H1 (cell line): ENCODE results near the gene PEAK3. TPM values are rescaled to one million over a fixed set of nuclear protein-coding genes. Genes with fewer than 3 reads are reported as not detected.

Source experiments
- CTCF ChIA-PET: fragments of 300-600 bp; sonication (Branson Sonifier 250); formaldehyde crosslinking; loops from one replicate; lab custom pipeline; 2021; ENCODE audit not compliant: partially characterized antibody; lab: Charles Lee
- POLR2A ChIA-PET: fragments of 300-600 bp; sonication (Branson Sonifier 250); formaldehyde crosslinking; loops from one replicate; lab custom pipeline; 2021; ENCODE audit warnings: inconsistent platforms; ENCODE audit not compliant: partially characterized antibody; lab: Charles Lee
- DNase-seq, 2 experiments: peaks; one replicate each; pipeline versions ENCODE4 v3.0.0 to v3.0.0-alpha.2; 2010 to 2022; ENCODE audit warnings: low spot score in 2 of 2, low read depth in 1 of 2, mixed read lengths in 1 of 2
- FAIRE-seq: peaks from 2 replicates; lab custom pipeline; 2011; peaks lifted over from hg19 to GRCh38; lab: Jason Lieb, UNC
- H2AFZ ChIP-seq: 2 replicates; pipeline ENCODE4 v1.8.1; 2012; ENCODE audit warnings: low read length, inconsistent platforms
- H2AK5ac ChIP-seq: 2 replicates; pipeline ENCODE4 v1.6.1; 2013; ENCODE audit warnings: low read depth, low read length
- H2BK120ac ChIP-seq: replicated peaks from 2 replicates; pipeline ENCODE3; 2013; ENCODE audit warnings: low read depth, low read length, inconsistent platforms
- H2BK12ac ChIP-seq: 2 replicates; pipeline ENCODE4 v1.6.1; 2013; ENCODE audit warnings: low read depth, low read length
- H2BK15ac ChIP-seq: 2 replicates; pipeline ENCODE4 v1.6.1; 2013; ENCODE audit warnings: low read length
- H2BK20ac ChIP-seq: 2 replicates; pipeline ENCODE4 v1.6.1; 2013; ENCODE audit warnings: low read length
- H2BK5ac ChIP-seq: 2 replicates; pipeline ENCODE4 v1.6.1; 2013; ENCODE audit warnings: low read depth, low read length
- H3K14ac ChIP-seq: 2 replicates; pipeline ENCODE4 v1.6.1; 2013; ENCODE audit warnings: inconsistent platforms; ENCODE audit not compliant: insufficient read length
- H3K18ac ChIP-seq: 2 replicates; pipeline ENCODE4 v1.6.1; 2013; ENCODE audit warnings: low read length; ENCODE audit errors: extremely low read depth
- H3K23ac ChIP-seq: 2 replicates; pipeline ENCODE4 v1.6.1; 2013; ENCODE audit warnings: inconsistent platforms; ENCODE audit not compliant: insufficient read length
- H3K23me2 ChIP-seq: 2 replicates; pipeline ENCODE4 v1.6.1; 2013; ENCODE audit warnings: low read depth, low read length
- H3K27ac ChIP-seq: 2 replicates; pipeline ENCODE4 v1.6.1; 2011; ENCODE audit warnings: low read depth, low read length, inconsistent platforms
- H3K27me3 ChIP-seq, 4 experiments: replicated peaks in 1 of 4; 1 replicate in 1 of 4; 2 replicates in 3 of 4; pipeline versions ENCODE4 v1.6.1 to v1.8.1; 2011 to 2013; ENCODE audit warnings: low read length in 3 of 4, mild to moderate bottlenecking in 3 of 4, inconsistent platforms in 2 of 4, mixed read lengths in 2 of 4, moderate library complexity in 1 of 4; ENCODE audit not compliant: control insufficient read depth in 3 of 4, insufficient read depth in 3 of 4; ENCODE audit errors: extremely low read depth in 1 of 4
- H3K36me3 ChIP-seq, 4 experiments: 2 replicates each; pipeline versions ENCODE4 v1.6.1 to v1.8.1; 2011 to 2013; ENCODE audit warnings: mild to moderate bottlenecking in 4 of 4, low read length in 3 of 4, moderate library complexity in 2 of 4, control low read depth in 1 of 4, inconsistent platforms in 1 of 4; ENCODE audit not compliant: insufficient read depth in 4 of 4, control insufficient read depth in 2 of 4
- H3K4ac ChIP-seq: replicated peaks from 2 replicates; pipeline ENCODE3; 2013; ENCODE audit warnings: low read length, low read depth, mixed read lengths, inconsistent platforms; ENCODE audit not compliant: insufficient read length
- H3K4me1 ChIP-seq, 4 experiments: replicated peaks in 1 of 4; 1 replicate in 1 of 4; 2 replicates in 3 of 4; pipeline versions ENCODE4 v1.6.1 to v1.8.1; 2011 to 2013; ENCODE audit warnings: low read length in 3 of 4, inconsistent platforms in 2 of 4, mixed read lengths in 1 of 4; ENCODE audit not compliant: insufficient read depth in 4 of 4, control insufficient read depth in 3 of 4
- H3K4me2 ChIP-seq, 2 experiments: 2 replicates each; pipeline versions ENCODE4 v1.6.1 to v1.8.1; 2011 to 2013; ENCODE audit warnings: low read depth in 2 of 2, low read length in 2 of 2, control low read depth in 1 of 2, inconsistent platforms in 1 of 2, mild to moderate bottlenecking in 1 of 2; ENCODE audit not compliant: insufficient read depth in 1 of 2
- H3K4me3 ChIP-seq, 4 experiments: fragments of 200-600, 300-600 bp in 1 of 4; sonication (generic), shearing (Covaris generic), sonication (Bioruptor Twin) in 1 of 4; 2 replicates each; pipeline versions ENCODE4 v1.5.1 to v1.8.1; 2011 to 2016; ENCODE audit warnings: low read length in 4 of 4, low read depth in 3 of 4, control low read depth in 2 of 4, inconsistent platforms in 2 of 4, mild to moderate bottlenecking in 2 of 4, mixed read lengths in 1 of 4, moderate library complexity in 1 of 4; ENCODE audit not compliant: insufficient read depth in 2 of 4; ENCODE audit errors: extremely low read depth in 1 of 4
- H3K56ac ChIP-seq: replicated peaks from 2 replicates; pipeline ENCODE3; 2013; ENCODE audit warnings: low read depth, mild to moderate bottlenecking, mixed read lengths, low read length, inconsistent platforms; ENCODE audit not compliant: insufficient read length
- H3K79me1 ChIP-seq: 2 replicates; pipeline ENCODE4 v1.6.1; 2013; ENCODE audit warnings: low read depth, low read length, control low read depth
- H3K79me2 ChIP-seq, 2 experiments: 2 replicates each; pipeline versions ENCODE4 v1.6.1 to v1.8.1; 2012 to 2013; ENCODE audit warnings: low read length in 2 of 2, mild to moderate bottlenecking in 2 of 2, inconsistent platforms in 1 of 2; ENCODE audit not compliant: insufficient read depth in 2 of 2, control insufficient read depth in 1 of 2
- H3K9ac ChIP-seq, 4 experiments: replicated peaks in 1 of 4; 1 replicate in 1 of 4; 2 replicates in 3 of 4; pipeline versions ENCODE4 v1.6.1 to v1.8.1; 2011 to 2013; ENCODE audit warnings: low read depth in 3 of 4, low read length in 3 of 4, control low read depth in 2 of 4, mild to moderate bottlenecking in 2 of 4, moderate library complexity in 2 of 4, inconsistent platforms in 1 of 4; ENCODE audit errors: extremely low read depth in 1 of 4
- H3K9me3 ChIP-seq, 2 experiments: 2 replicates each; pipeline versions ENCODE4 v1.6.1 to v1.8.1; 2012 to 2013; ENCODE audit warnings: mild to moderate bottlenecking in 2 of 2, moderate library complexity in 2 of 2, control low read depth in 1 of 2, inconsistent platforms in 1 of 2, low read depth in 1 of 2, low read length in 1 of 2, mixed read lengths in 1 of 2; ENCODE audit not compliant: insufficient read depth in 2 of 2
- H4K20me1 ChIP-seq, 2 experiments: replicated peaks in 1 of 2; 2 replicates each; pipeline versions ENCODE3 to v1.8.1; 2011 to 2013; ENCODE audit warnings: inconsistent platforms in 2 of 2, low read length in 2 of 2, mild to moderate bottlenecking in 1 of 2; ENCODE audit not compliant: insufficient read depth in 2 of 2, control insufficient read depth in 1 of 2
- H4K5ac ChIP-seq: 2 replicates; pipeline ENCODE4 v1.6.1; 2013; ENCODE audit warnings: low read length, low read depth, mixed read lengths, inconsistent platforms; ENCODE audit not compliant: insufficient read length
- H4K8ac ChIP-seq: 2 replicates; pipeline ENCODE4 v1.8.0; 2013; ENCODE audit warnings: mild to moderate bottlenecking, moderate library complexity, low read length, inconsistent platforms; ENCODE audit not compliant: insufficient read depth; ENCODE audit errors: extremely low read depth
- H4K91ac ChIP-seq: replicated peaks from 2 replicates; pipeline ENCODE3; 2013; ENCODE audit warnings: low read length, mixed read lengths, inconsistent platforms; ENCODE audit not compliant: insufficient read length
- KDM1A ChIP-seq: fragments of 200-600, 300-600 bp; sonication (generic); IDR thresholded peaks from 2 replicates; pipeline ENCODE4 v1.7.1; 2016; ENCODE audit warnings: mild to moderate bottlenecking, low read length, borderline replicate concordance
- POLR2A ChIP-seq, 2 experiments: IDR thresholded peaks; 1 replicate in 1 of 2; 2 replicates in 1 of 2; pipeline ENCODE4 v1.6.1; 2011; ENCODE audit warnings: low read depth in 2 of 2, low read length in 2 of 2, mild to moderate bottlenecking in 2 of 2; ENCODE audit errors: control extremely low read depth in 1 of 2
- WGBS, 2 experiments: shearing (Covaris generic) in 1 of 2; methylation state at CpG; one replicate each; pipeline versions ENCODE4 v1.1.6 to v1.1.7; 2013 to 2015; ENCODE audit warnings: low lambda C conversion rate in 2 of 2, mixed read lengths in 2 of 2, inconsistent platforms in 1 of 2, low coverage in 1 of 2, missing lambda C conversion rate in 1 of 2; ENCODE audit not compliant: insufficient replicate concordance in 2 of 2, insufficient coverage in 1 of 2, insufficient read length in 1 of 2; ENCODE audit errors: extremely low coverage in 1 of 2, missing lambda C conversion rate in 1 of 2; 5-methylcytosine and 5-hydroxymethylcytosine counted together
- polyA plus RNA-seq, 7 experiments: library from polyadenylated mRNA; depleted of rRNA in 3 of 7; stranded (reverse) in 5 of 7; unstranded in 2 of 7; fragments of >200 nt in 5 of 7; fragments of 200-250 nt in 2 of 7; gene quantifications; 1 replicate in 5 of 7; 2 replicates in 1 of 7; 4 replicates in 1 of 7; pipeline versions ENCODE4 v1.2.1 to v1.2.3, GENCODE V29; 2011 to 2013; ENCODE audit warnings: missing spikeins in 2 of 7, mixed read lengths in 2 of 7
- total RNA-seq: library from RNA; stranded (reverse); fragmentation: NEBNext Ultra II Directional; extraction: Animal tissue kit (Norgen Biotek cat#: 25700); gene quantifications from 2 replicates; pipeline ENCODE4 v1.2.1, GENCODE V29; 2021

The PEAK3 gene
- total and polyA plus RNA-seq, 2 of the 8 experiments (the other 6 are each of a cell fraction or from before 2014, with no cell fraction given), result not detected

- Histone ChIP-seq H3K36me3 (peaks cover 0 to 11% (median 6%) of the 10 kb centered on the region in 4 experiments; a peak in 6 of 8 replicates), H3K27me3 (no peaks in the 10 kb centered on the region), H4K91ac (no peak overlapping the region), H3K9ac (no peak overlapping the region), H2BK12ac (0 out of 2 replicates have a peak overlapping the region, but pooled peaks have one; percentile 27), H2BK120ac (no peak overlapping the region), H3K9me3 (no peaks in the 10 kb centered on the region), H4K20me1 (peaks cover 0 to 11% of the 10 kb centered on the region in 2 experiments), H3K4me2 (peak overlapping the region in 1 of 2 experiments; percentile 95; a peak in 1 of 4 replicates), H3K23me2 (peaks cover 11% of the 10 kb centered on the region; the same call in 1 of the 2 replicates), H3K4me3 (no peak overlapping the region), H3K4ac (peak overlapping the region; percentile 49), H2AK5ac (no peak overlapping the region), H2BK20ac (no peak overlapping the region), H4K5ac (no peak overlapping the region), H3K27ac (no peak overlapping the region), H3K79me1 (peaks cover 15% of the 10 kb centered on the region), H3K23ac (no peak overlapping the region), H3K56ac (no peak overlapping the region), H2AFZ (no peak overlapping the region), H2BK15ac (no peak overlapping the region), H4K8ac (peak overlapping the region; percentile 53; the same call in 1 of the 2 replicates), H3K79me2 (peaks cover 5 to 43% of the 10 kb centered on the region in 2 experiments; a peak in 3 of 4 replicates), H3K18ac (no peak overlapping the region; the same call in 1 of the 2 replicates), H2BK5ac (peak overlapping the region; percentile 2; the same call in 1 of the 2 replicates), H3K14ac (no peak overlapping the region), H3K4me1 (peaks cover 0 to 29% (median 14%) of the 10 kb centered on the region in 4 experiments; a peak in 6 of 7 replicates)
- POLR2A ChIA-PET, result interaction anchor here (0.6 to 3.0 kb wide), 12 partner anchors 9 to 99 kb away, joined by 3 to 11 read pairs (median 4); partner anchors contain the start of gene AMH
- CTCF ChIA-PET, result interaction anchor here (0.7 to 4.2 kb wide), 5 partner anchors 10 to 172 kb away, joined by 3 to 25 read pairs (median 4); no protein-coding TSS in a partner anchor
- TF ChIP-seq KDM1A (no peak), POLR2A (IDR thresholded peaks at IDR 0.05; ENCODE audit: control extremely low read depth in 1 of 2, low read depth in 2 of 2, low read length in 2 of 2) (no peak)
- no peak for FAIRE-seq
- DNase-seq, result no peak
- WGBS, 2 experiments, result 86% methylated on average over 16 of the region's 16 CpGs; no CpG with 5 or more reads in 1 of the 2 experiments
These were observed 44.9 kb upstream of the PEAK3 start for GRCh38 chr19:2326699-2327360.
